Measurements from ENCODE around the gene STXBP4.

Gene STXBP4

GRCh38 chr17:54951286-54951685 lies 17.3 kb upstream of the STXBP4 start:
- Mint-ChIP-seq H3K9me3 (no peaks in the 10 kb centered on the region), H3K4me3 (no peak overlapping the region), H3K27ac (no peak overlapping the region), H3K27me3 (peaks cover 14% of the 10 kb centered on the region), H3K4me1 (peaks cover 7% of the 10 kb centered on the region)
- no peak for ATAC-seq
- DNase-seq = no peak

- H3K27me3 Mint-ChIP-seq = no peaks in the 10 kb centered on the region
- no peaks in the 10 kb centered on the region for H3K9me3 Mint-ChIP-seq
- H3K27ac Mint-ChIP-seq = peak overlapping the region in 1 of 2 donors; percentile 70
- DNase-seq = no peak
- H3K4me3 Mint-ChIP-seq = no peak overlapping the region
- no peak for ATAC-seq
- no peaks in the 10 kb centered on the region for H3K4me1 Mint-ChIP-seq
Measured at GRCh38 chr17:54956791-54957190, 11.8 kb upstream of the STXBP4 start.

- peak overlapping the region in 1 of 2 donors; percentile 84 for H3K27ac Mint-ChIP-seq
- H3K27me3 Mint-ChIP-seq = no peaks in the 10 kb centered on the region
- peaks cover 14% of the 10 kb centered on the region for H3K4me1 Mint-ChIP-seq
- H3K4me3 Mint-ChIP-seq = no peak overlapping the region
- no peaks in the 10 kb centered on the region for H3K9me3 Mint-ChIP-seq
- ATAC-seq = peak; percentile 44
- peak; percentile 3 to 62 for DNase-seq
Measured at GRCh38 chr17:54967621-54968261, 824 bp upstream of the STXBP4 start.

- ATAC-seq (peak; percentile 56), DNase-seq (no peak)
- Mint-ChIP-seq H3K4me1 (peaks cover 14% of the 10 kb centered on the region), H3K9me3 (no peaks in the 10 kb centered on the region), H3K27ac (no peak overlapping the region), H3K27me3 (no peaks in the 10 kb centered on the region), H3K4me3 (no peak overlapping the region)
Measured at GRCh38 chr17:54968988-54969332, 395 bp downstream of the STXBP4 start.

- H3K27ac Mint-ChIP-seq = peak overlapping the region in 1 of 2 donors; percentile 20
- ATAC-seq (no peak), DNase-seq (no peak)
- H3K9me3 Mint-ChIP-seq = no peaks in the 10 kb centered on the region
- H3K27me3 Mint-ChIP-seq = no peaks in the 10 kb centered on the region
- H3K4me3 Mint-ChIP-seq = peak overlapping the region in 1 of 2 donors; percentile 9
- H3K4me1 Mint-ChIP-seq = peaks cover 14% of the 10 kb centered on the region
Measured at GRCh38 chr17:54969658-54970572, 1.4 kb downstream of the STXBP4 start.

GRCh38 chr17:54971147-54971546 lies 2.6 kb downstream of the STXBP4 start:
- Mint-ChIP-seq H3K27ac (no peak overlapping the region), H3K27me3 (no peaks in the 10 kb centered on the region), H3K9me3 (no peaks in the 10 kb centered on the region), H3K4me3 (no peak overlapping the region), H3K4me1 (peaks cover 12% of the 10 kb centered on the region)
- ATAC-seq (no peak), DNase-seq (no peak)

- Mint-ChIP-seq H3K27me3 (no peaks in the 10 kb centered on the region), H3K4me3 (no peak overlapping the region), H3K9me3 (no peaks in the 10 kb centered on the region), H3K27ac (no peak overlapping the region), H3K4me1 (peaks cover 4% of the 10 kb centered on the region)
- ATAC-seq = no peak
- DNase-seq = no peak
Measured at GRCh38 chr17:54971901-54972300, 3.3 kb downstream of the STXBP4 start.

- no peak overlapping the region for H3K4me3 Mint-ChIP-seq
- no peak for DNase-seq
- no peaks in the 10 kb centered on the region for H3K9me3 Mint-ChIP-seq
- H3K27me3 Mint-ChIP-seq = no peaks in the 10 kb centered on the region
- no peak overlapping the region for H3K27ac Mint-ChIP-seq
- no peaks in the 10 kb centered on the region for H3K4me1 Mint-ChIP-seq
- no peak for ATAC-seq
Measured at GRCh38 chr17:54972406-54973138, 4.0 kb downstream of the STXBP4 start.

GRCh38 chr17:54974759-54975158 lies 6.2 kb downstream of the STXBP4 start:
- H3K27ac Mint-ChIP-seq = no peak overlapping the region
- H3K9me3 Mint-ChIP-seq = no peaks in the 10 kb centered on the region
- H3K27me3 Mint-ChIP-seq = no peaks in the 10 kb centered on the region
- H3K4me3 Mint-ChIP-seq = no peak overlapping the region
- H3K4me1 Mint-ChIP-seq = peaks cover 6% of the 10 kb centered on the region
- DNase-seq (no peak), ATAC-seq (no peak)

GRCh38 chr17:54976316-54976715 lies 7.8 kb downstream of the STXBP4 start:
- peaks cover 6% of the 10 kb centered on the region for H3K4me1 Mint-ChIP-seq
- DNase-seq (no peak), ATAC-seq (no peak)
- no peak overlapping the region for H3K27ac Mint-ChIP-seq
- H3K27me3 Mint-ChIP-seq = no peaks in the 10 kb centered on the region
- H3K4me3 Mint-ChIP-seq = no peak overlapping the region
- H3K9me3 Mint-ChIP-seq = no peaks in the 10 kb centered on the region

GRCh38 chr17:54977744-54978143 lies 9.2 kb downstream of the STXBP4 start:
- no peaks in the 10 kb centered on the region for H3K27me3 Mint-ChIP-seq
- peak overlapping the region in 1 of 2 donors; percentile 12 for H3K27ac Mint-ChIP-seq
- H3K4me1 Mint-ChIP-seq = peaks cover 6% of the 10 kb centered on the region
- no peaks in the 10 kb centered on the region for H3K9me3 Mint-ChIP-seq
- ATAC-seq (no peak), DNase-seq (no peak)
- H3K4me3 Mint-ChIP-seq = no peak overlapping the region

GRCh38 chr17:54979657-54980056 lies 11.1 kb downstream of the STXBP4 start:
- ATAC-seq (no peak), DNase-seq (no peak)
- no peaks in the 10 kb centered on the region for H3K27me3 Mint-ChIP-seq
- H3K4me3 Mint-ChIP-seq = no peak overlapping the region
- peaks cover 6% of the 10 kb centered on the region for H3K4me1 Mint-ChIP-seq
- no peaks in the 10 kb centered on the region for H3K9me3 Mint-ChIP-seq
- H3K27ac Mint-ChIP-seq = no peak overlapping the region

GRCh38 chr17:54980375-54980774 lies 11.8 kb downstream of the STXBP4 start:
- H3K27me3 Mint-ChIP-seq = no peaks in the 10 kb centered on the region
- H3K9me3 Mint-ChIP-seq = no peaks in the 10 kb centered on the region
- no peak overlapping the region for H3K4me3 Mint-ChIP-seq
- no peak overlapping the region for H3K27ac Mint-ChIP-seq
- DNase-seq (no peak), ATAC-seq (no peak)
- peaks cover 6% of the 10 kb centered on the region for H3K4me1 Mint-ChIP-seq

- Mint-ChIP-seq H3K4me1 (peaks cover 6% of the 10 kb centered on the region), H3K4me3 (no peak overlapping the region), H3K27me3 (no peaks in the 10 kb centered on the region), H3K9me3 (no peaks in the 10 kb centered on the region), H3K27ac (no peak overlapping the region)
- ATAC-seq = no peak
- no peak for DNase-seq
Measured at GRCh38 chr17:54982399-54982798, 13.8 kb downstream of the STXBP4 start.

- ATAC-seq (no peak), DNase-seq (no peak)
- Mint-ChIP-seq H3K27ac (no peak overlapping the region), H3K9me3 (no peaks in the 10 kb centered on the region), H3K4me1 (peaks cover 6% of the 10 kb centered on the region), H3K27me3 (no peaks in the 10 kb centered on the region), H3K4me3 (no peak overlapping the region)
Measured at GRCh38 chr17:54983260-54983659, 14.7 kb downstream of the STXBP4 start.

- Mint-ChIP-seq H3K4me1 (no peaks in the 10 kb centered on the region), H3K9me3 (no peaks in the 10 kb centered on the region), H3K27me3 (no peaks in the 10 kb centered on the region), H3K4me3 (no peak overlapping the region), H3K27ac (no peak overlapping the region)
- DNase-seq (no peak), ATAC-seq (no peak)
Measured at GRCh38 chr17:54985476-54985875, 16.9 kb downstream of the STXBP4 start.

Data from stimulated activated naive CD8-positive, alpha-beta T cell treated with anti-CD3 and anti-CD28 coated beads, Interleukin-15, amount 100 ng/mL, for 72 hours (primary cell).